Measurements from ENCODE around the gene CEP85.

DNA sequence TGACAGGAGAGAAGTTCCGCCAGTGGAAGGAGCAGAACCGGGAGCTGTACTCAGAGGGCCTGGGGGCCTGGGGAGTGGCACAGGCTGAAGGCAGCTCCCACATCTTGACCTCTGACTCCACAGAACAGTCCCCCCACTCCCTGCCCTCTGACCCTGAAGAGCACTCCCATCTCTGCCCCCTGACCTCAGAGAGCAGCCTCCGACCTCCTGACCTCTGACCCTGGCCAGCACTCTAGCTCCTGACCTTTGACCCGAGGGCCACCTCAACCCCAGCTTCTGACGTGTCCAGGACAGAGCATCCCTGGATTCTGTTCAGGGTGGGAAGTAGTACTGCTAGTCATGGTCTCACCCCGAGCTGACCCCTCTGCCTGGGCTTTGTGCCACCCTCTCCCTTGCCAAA, 44.7 kb upstream of the CEP85 start:
- no peak for TF ChIP-seq POLR2AphosphoS5 (IDR thresholded peaks at IDR 0.05; ENCODE audit: low read depth, low read length)
- TF ChIP-seq, protein P1, sequence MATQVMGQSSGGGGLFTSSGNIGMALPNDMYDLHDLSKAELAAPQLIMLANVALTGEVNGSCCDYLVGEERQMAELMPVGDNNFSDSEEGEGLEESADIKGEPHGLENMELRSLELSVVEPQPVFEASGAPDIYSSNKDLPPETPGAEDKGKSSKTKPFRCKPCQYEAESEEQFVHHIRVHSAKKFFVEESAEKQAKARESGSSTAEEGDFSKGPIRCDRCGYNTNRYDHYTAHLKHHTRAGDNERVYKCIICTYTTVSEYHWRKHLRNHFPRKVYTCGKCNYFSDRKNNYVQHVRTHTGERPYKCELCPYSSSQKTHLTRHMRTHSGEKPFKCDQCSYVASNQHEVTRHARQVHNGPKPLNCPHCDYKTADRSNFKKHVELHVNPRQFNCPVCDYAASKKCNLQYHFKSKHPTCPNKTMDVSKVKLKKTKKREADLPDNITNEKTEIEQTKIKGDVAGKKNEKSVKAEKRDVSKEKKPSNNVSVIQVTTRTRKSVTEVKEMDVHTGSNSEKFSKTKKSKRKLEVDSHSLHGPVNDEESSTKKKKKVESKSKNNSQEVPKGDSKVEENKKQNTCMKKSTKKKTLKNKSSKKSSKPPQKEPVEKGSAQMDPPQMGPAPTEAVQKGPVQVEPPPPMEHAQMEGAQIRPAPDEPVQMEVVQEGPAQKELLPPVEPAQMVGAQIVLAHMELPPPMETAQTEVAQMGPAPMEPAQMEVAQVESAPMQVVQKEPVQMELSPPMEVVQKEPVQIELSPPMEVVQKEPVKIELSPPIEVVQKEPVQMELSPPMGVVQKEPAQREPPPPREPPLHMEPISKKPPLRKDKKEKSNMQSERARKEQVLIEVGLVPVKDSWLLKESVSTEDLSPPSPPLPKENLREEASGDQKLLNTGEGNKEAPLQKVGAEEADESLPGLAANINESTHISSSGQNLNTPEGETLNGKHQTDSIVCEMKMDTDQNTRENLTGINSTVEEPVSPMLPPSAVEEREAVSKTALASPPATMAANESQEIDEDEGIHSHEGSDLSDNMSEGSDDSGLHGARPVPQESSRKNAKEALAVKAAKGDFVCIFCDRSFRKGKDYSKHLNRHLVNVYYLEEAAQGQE (IDR thresholded peaks at IDR 0.05; ENCODE audit: insufficient read depth in 1 of 2, low read depth in 2 of 2, low read length in 2 of 2): no peak
- TF ChIP-seq FOXP2 (optimal IDR thresholded peaks at IDR 0.05; ENCODE audit: borderline replicate concordance, extremely low read depth, extremely low read length, insufficient read depth): no peak
- TF ChIP-seq TAF1 (IDR thresholded peaks at IDR 0.05; ENCODE audit: borderline replicate concordance, insufficient read depth, low read length): no peak
- no peak for TF ChIP-seq SIN3A (IDR thresholded peaks at IDR 0.05; ENCODE audit: borderline replicate concordance, insufficient read depth, low read length)

Measured in PFSK-1 (cell line).